ENCODE results near the gene RASL10B. TPM values are rescaled to one million over a fixed set of nuclear protein-coding genes. Genes with fewer than 3 reads are reported as not detected.

Gene RASL10B
- total and polyA plus RNA-seq, 10 of the 15 experiments (the other 5 are each of a cell fraction or from before 2014, with no cell fraction given), result not detected

DNA sequence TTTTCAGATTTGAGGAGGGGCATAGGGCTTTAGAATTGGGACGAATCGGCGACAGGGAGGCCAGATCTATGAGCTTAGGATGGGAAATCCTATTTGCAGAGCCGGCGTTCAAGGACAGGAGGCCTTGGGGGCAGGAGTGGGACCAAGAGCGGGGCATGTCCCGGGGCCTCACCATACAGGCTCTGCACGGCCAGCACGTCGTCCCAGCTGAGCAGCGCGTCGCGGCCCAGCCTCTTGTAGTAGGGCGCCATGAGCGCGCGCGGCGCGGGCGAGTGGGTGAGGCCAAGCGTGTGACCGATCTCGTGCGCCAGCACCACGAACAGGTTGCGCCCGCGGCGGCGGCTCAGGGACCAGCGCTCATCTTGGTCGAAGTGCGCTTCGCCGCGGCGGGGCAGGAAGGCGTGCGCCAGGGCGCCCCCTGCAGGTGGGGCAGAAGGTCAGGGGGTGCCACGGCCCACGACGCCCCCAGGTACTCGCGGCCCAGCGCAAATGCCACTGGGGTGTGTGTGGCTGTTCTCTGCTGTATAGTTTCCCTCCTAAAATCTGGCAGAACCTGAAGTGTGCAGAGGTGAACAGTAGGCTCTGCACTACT is 38.6 kb downstream of the RASL10B start:
- Histone ChIP-seq H3K4me3 (no peak overlapping the region), H3K4me2 (ENCODE audit: control insufficient read depth, insufficient read depth) (no peak overlapping the region), H3K9me3 (replicated peaks; ENCODE audit: control insufficient read depth, insufficient read depth, low read length) (no peaks in the 10 kb centered on the region), H3K36me3 (ENCODE audit: control insufficient read depth in 2 of 2, insufficient read depth in 2 of 2, low read length in 1 of 2) (no peaks in the 10 kb centered on the region), H3K27me3 (replicated peaks in 1 of 2; ENCODE audit: control insufficient read depth in 2 of 2, insufficient read depth in 2 of 2, low read length in 1 of 2) (peaks cover 4 to 6% of the 10 kb centered on the region in 2 experiments), H4K20me1 (ENCODE audit: control insufficient read depth, insufficient read depth) (no peaks in the 10 kb centered on the region), H3K79me2 (ENCODE audit: control insufficient read depth, insufficient read depth, low read length) (no peaks in the 10 kb centered on the region), H3K9ac (ENCODE audit: control insufficient read depth, insufficient read depth, low read length) (no peak overlapping the region), H3K4me1 (ENCODE audit: control insufficient read depth, insufficient read depth, low read length) (no peaks in the 10 kb centered on the region; the same call in 1 of the 2 replicates), H2AFZ (ENCODE audit: control insufficient read depth, low read depth, low read length) (no peak overlapping the region), H3K27ac (ENCODE audit: control insufficient read depth, insufficient read depth) (no peak overlapping the region)
- no TSS peak for BruUV-seq (replicated peaks)
- CTCF ChIA-PET, result interaction anchor here (0.6 to 2.3 kb wide), 5 partner anchors 29 to 157 kb away, joined by 3 to 8 read pairs (median 4); partner anchors contain the start of gene TAF15
- ATAC-seq (no peak), DNase-seq (ENCODE audit: low read depth, low spot score) (no peak), FAIRE-seq (no peak)
- RAD21 ChIA-PET (ENCODE audit: unreplicated experiment), result interaction anchor here (0.6 to 1.0 kb wide), 2 partner anchors 38 to 178 kb away, joined by 3 to 5 read pairs; no protein-coding TSS in a partner anchor
- intact Hi-C loops (cut with micrococcal nuclease; ENCODE audit: unreplicated experiment), result no loop called here
- POLR2A ChIA-PET, result no interaction called here
- 84% methylated on average over 48 of the region's 48 CpGs for WGBS (ENCODE audit: insufficient coverage, insufficient replicate concordance, low lambda C conversion rate, missing lambda C conversion rate)
- in situ Hi-C loops (cut with MboI), result loop anchor here (5.0 kb wide), 1 partner anchor 37 kb away; the partner anchor contains the start of gene TAF15
- TF ChIP-seq KDM1A (IDR thresholded peaks at IDR 0.05; ENCODE audit: borderline replicate concordance), result no peak
- peak; percentile 60; the same call in 1 of the 2 replicates for TF ChIP-seq ZBTB33 (IDR thresholded peaks at IDR 0.05)
- TF ChIP-seq, protein P1, sequence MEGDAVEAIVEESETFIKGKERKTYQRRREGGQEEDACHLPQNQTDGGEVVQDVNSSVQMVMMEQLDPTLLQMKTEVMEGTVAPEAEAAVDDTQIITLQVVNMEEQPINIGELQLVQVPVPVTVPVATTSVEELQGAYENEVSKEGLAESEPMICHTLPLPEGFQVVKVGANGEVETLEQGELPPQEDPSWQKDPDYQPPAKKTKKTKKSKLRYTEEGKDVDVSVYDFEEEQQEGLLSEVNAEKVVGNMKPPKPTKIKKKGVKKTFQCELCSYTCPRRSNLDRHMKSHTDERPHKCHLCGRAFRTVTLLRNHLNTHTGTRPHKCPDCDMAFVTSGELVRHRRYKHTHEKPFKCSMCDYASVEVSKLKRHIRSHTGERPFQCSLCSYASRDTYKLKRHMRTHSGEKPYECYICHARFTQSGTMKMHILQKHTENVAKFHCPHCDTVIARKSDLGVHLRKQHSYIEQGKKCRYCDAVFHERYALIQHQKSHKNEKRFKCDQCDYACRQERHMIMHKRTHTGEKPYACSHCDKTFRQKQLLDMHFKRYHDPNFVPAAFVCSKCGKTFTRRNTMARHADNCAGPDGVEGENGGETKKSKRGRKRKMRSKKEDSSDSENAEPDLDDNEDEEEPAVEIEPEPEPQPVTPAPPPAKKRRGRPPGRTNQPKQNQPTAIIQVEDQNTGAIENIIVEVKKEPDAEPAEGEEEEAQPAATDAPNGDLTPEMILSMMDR (IDR thresholded peaks at IDR 0.05 in 2 of 3, conservative IDR thresholded peaks at IDR 0.05 in 1 of 3; ENCODE audit: control insufficient read depth in 2 of 3, extremely low read depth in 1 of 3, insufficient read depth in 1 of 3, low read depth in 3 of 3, low read length in 3 of 3), result peak in 1 of 3 experiments; percentile 13; a peak in 1 of 6 replicates
- SMC1A ChIA-PET (ENCODE audit: uncharacterized antibody, unreplicated experiment), result no interaction called here

Data from GM12878 (cell line).